NCI-H146 treated with DMSO at 0.1 percent for 48 hours (cell line): ENCODE data around the gene PELI2.
"Not testable (repeated sequence)": the region's sequence is repeated elsewhere in the genome, so short reads cannot be mapped to it uniquely, and the experiment has no call there.

Experiments used
- DNase-seq: peaks from one replicate; lab custom pipeline; 2025; ENCODE audit not compliant: unreplicated experiment; lab: John Stamatoyannopoulos, UW

Gene PELI2

DNA sequence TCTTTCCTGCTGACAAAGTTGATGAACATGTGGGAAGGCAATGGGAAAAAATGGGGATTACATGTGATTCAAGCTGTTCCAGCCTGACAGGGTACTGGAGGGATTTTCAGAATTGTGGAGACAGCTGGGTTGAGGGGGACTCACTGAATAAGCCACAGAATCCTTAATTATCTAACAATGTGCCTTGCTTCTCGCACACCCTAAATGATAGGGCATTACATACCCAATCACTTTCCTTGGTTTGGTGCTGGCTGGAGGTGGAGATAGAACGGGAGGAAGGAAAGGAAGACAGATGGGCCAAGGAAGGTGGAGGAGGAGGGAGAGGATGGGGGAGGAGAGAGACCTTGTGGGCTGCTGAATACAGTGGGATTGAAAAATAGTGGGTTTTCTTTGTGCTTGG, 20.7 kb downstream of the PELI2 start:
- DNase-seq = no peak

DNA sequence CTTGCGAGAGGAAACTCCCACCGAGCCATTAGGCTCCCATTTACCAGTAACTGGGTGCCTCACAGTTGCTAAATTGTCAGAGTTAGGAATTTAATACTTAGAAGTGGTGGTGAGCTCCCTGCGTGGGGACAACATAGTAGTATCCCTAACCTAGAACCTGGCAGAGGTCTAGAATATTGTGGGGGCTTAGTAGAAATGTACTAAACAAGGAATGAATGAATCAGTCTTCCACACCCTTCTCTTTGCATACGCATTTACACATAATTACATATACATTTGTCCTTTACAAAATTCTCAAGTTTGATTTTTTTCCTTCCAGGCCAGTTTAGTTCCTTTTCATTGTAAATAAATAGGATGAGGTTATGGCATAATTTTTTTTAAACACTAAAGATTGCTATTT, 24.1 kb downstream of the PELI2 start:
- DNase-seq = no peak

DNA sequence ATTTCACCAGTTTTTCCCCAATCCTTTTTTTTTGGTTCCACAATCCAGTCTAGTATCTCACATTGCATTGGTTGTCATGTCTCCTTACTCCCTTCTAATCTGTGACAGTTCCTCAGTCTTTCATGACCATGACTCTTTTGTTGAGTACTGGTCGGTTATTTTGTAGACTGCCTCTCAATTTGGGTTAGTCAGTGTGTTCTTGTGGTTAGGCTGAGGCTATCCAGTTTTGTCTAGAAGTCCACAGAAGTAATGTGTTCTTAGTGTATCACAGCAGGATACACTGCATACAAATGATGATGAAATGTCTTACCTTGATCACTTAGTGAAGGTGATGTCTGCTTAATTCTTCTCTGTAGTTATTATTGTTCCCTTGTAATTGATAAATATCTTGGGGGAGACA, 24.8 kb downstream of the PELI2 start:
- DNase-seq = no peak

DNA sequence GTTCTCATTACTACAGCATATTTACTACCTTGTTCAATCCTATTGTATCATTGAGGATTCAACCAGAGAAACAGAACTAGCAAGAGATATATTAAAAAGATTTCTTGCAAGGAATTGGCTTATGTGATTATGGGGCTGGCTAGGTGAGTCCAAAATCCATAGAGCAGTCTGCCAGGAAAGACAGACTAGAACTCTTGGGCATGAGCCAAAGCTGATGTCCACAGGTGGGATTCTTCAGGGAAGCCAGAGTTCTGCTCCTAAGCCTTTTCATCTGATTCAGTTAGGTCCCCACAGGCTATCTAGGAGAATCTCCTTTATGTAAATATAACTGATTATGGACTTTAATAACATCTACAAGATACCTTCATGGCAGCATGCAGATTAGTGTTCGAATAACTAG, 26.0 kb downstream of the PELI2 start:
- no peak for DNase-seq

DNA sequence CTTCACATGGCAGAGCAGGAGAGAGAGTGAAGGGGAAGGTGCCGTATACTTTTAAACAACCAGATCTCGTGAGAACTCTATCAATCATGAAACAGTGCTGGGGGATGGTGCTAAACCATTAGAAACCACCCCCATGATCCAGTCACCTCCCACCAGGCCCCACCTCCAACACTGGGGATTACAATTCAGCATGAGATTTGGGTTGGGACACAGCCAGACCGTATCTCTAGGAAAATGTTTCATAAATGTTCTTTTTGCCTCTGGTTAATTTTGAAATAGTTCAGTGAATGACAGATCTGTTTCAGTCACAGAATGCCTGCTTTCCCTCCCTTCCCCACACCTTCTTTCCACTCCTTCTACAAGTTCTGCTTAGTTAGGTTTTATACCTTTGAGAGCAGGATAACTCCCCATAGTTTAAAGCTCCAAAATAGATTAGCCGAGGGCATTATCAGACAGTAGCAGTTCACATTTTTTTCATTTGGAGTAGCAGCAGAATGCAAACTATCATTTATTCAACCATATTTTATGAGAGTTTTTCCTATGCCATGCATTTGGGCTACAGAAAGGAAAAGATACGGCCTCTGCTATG, 27.1 kb downstream of the PELI2 start:
- DNase-seq = no peak

DNA sequence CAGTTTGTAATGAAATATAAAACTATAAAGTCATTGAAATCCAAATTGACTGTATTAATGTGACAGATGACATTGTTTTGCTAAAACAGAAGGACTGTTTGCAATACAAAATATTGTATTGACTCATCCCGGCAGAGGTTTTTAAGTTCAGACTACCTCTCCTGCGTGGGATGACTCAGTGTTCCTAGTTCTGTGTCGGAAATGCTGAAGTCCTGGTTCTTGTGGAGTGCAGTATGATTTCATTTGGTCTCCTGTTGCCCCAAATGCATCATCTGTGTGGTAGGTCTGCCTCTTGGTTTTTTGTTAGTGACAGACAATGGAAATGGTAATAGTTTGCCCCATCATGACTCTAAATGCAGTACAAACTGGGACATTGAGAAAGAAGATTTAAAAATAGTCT, 27.8 kb downstream of the PELI2 start:
- no peak for DNase-seq

DNA sequence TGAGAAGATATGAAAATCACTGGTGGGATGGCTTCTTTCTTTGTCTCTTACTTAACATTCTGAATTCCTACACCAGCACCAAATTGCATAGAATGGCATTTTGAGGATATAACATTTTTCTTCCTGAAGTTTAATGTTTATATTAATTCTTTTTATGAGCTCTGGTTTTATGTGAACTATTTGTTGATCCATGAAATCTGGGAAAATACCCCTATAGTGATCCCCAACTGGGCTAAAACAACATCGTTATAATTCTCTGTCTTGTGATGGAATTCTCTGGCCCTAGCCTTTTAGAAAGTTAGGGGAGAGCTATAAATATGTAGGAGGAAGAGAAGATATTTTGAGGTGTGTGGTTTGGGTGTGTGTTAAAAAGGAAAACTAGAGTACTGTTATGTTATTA, 29.2 kb downstream of the PELI2 start:
- DNase-seq = no peak

DNA sequence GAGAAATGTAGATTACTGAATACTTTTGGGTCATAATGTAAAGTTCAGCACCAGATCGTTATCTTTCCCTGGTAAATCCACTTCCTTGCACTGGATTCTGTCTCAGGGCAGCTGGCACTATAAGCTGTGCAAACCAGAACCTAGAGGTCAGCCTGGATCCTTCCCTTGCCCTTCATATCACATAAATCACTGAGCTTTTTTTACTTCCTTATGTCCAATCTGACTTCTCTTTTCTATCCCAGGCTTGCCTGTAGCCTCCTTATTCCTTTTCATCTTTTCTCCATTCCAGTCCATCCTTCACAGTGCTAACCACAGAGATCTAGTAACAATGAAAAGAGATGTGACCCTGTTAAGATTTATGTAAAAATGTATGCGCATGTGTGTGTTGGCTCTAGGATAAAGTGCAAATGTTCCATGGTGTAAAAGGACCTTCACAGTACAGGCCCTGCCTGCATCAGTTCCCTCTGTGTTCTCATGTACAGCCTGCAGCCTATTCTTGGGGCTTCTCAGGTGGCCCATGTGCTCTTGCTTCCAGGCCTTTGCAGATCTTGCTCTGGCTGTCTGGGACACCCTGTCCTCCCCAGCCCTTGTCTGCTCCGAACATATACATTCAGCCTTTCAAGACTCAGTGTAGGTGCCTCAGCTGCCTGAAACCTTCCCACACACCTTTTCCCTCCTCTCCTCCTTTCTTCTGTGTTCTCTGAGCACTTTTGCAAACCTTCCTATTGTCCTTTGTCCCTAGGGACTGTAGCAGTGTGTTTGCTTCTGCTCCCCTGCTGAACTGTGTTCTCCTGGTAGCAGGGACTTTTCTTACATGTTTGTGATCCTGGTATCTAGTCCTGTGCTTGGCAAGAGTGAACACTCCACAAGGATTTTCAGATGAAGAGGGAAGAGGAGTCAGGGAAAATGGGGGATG, 30.0 kb downstream of the PELI2 start:
- no peak for DNase-seq

DNA sequence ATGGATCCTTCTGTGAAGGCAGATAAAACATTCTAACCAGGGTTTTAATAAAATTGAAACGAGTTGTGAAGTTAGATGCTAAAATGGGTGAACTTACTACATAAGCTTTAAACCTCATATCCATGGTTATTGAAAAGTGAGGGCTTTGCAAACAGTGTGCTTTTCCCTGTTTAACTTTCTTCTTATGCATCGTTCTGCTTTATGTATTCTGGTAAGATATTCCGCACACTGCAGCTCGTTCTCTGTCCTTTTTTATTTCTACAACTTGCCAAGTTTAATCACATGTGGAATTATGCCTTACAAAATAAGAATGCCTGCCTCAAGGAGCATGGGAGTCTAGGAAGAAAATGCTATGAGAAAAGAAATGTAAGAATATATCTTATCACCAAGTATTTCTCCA, 30.9 kb downstream of the PELI2 start:
- DNase-seq = no peak

DNA sequence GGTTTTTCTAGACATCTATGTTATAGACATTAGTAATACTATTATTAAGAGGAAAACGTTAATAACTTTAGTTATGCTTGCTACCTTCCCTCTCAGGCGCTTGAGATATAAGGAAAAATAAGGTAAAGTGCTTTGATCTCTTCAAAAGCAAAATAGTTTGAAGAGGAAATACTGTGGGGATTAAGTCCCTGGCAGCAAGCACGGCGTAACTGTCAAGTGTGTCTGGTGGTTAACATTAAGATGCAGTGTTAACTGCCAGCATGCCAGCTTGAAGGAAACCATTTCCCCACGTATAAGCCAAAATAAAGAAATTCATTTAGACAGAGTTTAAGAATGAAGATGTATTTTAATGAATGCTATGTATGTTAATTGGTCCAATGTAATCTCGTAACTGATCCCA, 31.8 kb downstream of the PELI2 start:
- DNase-seq = no peak

DNA sequence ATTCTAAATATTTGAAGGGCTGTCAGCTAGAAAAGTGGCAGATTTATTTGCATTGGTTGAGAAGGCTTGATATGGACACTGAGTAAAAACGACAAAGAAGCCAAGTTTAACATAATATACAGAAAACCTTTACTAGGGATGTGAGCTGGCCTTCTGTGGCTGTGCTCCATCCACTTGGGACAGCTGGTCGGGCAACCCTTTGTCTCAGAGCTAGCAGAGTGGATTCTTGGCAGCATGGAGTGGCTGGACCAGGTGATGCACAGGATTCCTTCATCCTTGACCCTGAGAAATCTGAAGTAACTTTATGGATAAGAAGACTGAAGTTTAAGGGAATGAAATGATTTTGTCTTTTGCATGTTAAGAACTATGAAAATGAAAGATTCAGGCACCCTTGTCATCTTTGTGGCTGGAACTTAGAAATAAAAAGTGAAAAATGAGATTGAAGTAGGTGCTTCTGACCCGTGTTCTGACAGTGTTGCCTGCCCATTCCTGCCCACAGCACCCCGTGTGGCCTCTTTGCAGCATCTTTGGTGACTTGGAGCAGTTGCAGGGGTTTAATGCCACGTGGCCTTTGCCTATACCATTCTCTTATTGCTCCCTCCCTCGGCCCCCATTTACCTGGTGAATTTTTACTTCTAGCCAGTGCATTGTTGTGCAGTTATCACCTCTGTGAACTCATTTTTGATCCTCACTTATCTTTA, 32.6 kb downstream of the PELI2 start:
- DNase-seq = no peak

DNA sequence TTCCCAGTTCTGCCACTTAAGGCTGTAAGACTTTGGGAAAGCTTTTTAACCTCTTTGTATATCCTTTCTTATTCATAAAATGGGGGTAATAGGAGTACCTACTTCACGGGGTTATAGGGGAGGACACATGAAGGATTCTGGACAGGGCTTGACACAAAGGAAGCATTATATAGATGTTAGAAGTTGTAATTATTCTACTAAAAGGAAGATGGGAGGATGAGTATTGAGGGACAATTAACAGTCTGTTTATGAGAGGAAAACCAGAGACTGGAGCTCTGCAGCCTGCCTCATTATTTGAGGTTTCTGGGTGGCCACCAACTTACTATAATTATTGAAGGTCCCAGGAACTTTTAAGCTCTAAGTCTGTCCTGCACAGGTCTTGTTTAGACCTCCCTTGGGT, 34.0 kb downstream of the PELI2 start:
- DNase-seq = no peak

DNA sequence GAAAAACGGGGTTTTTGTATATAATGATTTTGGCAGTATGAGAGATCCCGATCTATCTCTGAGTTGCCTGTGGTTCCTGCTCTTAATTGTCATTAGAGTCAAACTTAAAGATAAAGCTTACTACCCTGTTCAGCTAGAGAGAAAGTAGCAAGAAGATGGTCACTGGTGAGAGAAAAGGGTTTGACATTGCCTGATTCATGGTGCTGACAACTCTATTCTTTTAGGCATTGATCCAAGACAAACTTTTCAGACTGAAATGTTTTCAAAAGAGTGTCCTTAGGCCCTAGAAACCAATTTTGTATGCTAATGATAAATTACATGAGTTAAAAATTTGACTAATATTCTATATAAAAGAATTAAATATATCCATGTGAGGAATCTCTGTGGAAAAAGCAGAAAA, 35.1 kb downstream of the PELI2 start:
- DNase-seq = no peak

DNA sequence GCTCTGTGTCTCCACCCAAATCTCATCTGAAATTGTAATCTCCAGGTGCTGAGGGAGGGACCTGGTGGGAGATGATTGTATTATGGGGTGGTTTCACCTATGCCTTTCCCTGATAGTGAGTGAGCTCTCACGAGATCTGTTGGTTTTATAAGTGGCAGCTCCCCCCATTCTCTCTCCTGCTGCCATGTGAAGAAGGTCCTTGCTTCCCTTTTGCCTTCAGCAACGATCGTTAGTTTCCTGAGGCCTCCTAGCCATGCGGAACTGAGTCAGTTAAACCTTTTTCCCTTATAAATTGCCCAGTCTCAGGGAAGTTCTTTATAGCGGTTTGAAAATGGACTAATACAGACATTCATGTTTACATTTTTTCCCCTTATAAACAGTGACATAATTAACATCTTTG, 36.1 kb downstream of the PELI2 start:
- no peak for DNase-seq

DNA sequence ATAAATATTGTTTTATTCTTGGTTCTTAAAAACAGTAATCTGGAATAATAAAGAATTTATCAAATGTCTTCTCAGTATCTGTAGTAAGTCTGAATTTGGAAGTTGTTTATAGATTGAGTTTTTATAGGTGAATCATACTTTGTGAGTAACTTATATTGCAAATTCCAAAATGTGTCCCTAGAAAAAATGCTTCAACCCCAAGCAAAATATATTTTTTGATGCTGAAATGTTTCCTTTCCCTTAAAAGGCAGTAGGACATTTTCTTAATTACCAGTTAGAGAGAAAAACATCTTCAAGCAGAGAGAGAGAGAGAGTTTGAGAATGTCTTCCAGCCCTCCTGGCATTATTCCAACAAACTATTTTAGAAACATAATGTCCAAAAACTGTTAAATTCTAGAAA, 37.9 kb downstream of the PELI2 start:
- DNase-seq = no peak

DNA sequence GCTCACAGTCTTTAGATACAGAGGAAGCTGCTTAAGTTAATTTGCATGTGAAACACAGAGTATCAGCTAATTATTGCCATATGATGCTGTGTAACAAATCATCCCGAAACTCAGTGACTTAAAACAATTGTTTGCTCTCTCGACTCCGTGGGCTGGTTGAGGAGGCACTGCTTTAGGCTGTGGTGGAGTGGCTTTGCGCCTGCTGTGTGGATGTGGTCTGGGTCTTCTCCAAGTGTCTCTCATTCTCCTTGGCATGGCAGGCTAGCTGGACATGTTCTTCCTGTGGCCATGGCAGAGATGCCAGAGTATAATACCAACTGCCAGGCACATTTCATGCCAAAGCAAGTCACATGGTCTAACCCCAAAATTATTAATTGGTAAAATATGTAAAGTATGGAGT, 40.9 kb downstream of the PELI2 start:
- no peak for DNase-seq

DNA sequence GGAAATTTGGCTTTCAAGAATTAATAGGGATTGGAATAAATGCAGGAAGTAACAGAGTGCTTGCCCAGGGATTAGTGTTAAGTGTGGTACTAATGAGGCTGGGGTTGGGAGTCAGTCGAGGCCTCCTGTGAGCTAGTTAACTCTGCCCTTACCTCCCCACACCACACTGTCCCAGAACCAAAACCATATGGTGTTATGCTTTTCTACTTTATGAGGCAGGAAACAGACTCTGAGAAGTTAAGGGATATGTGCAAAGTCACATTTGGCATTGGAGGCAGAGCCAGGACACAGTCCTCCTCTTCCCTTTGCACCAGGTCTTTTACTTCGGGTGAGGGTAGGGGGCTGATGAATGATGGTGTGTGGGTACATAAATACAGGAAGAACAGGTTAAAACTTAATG, 41.9 kb downstream of the PELI2 start:
- DNase-seq = no peak

DNA sequence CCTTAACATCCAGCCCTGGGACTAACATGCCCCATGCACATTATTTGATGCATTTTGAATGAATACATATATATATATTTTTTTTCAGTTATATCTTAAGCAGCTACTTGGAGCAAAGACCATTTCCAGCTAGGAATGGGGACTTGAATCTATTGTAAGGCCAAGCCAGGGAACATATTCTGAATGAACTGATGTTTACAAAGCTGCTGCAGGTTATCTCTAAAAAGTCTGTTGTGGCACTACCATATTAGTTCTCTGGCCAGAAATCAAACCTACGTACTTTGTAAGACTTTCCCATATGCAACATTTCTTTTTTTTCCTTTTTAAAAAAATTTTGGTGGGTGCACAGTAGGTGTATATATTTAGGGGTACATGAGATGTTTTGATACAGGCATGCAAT, 43.4 kb downstream of the PELI2 start:
- no peak for DNase-seq

DNA sequence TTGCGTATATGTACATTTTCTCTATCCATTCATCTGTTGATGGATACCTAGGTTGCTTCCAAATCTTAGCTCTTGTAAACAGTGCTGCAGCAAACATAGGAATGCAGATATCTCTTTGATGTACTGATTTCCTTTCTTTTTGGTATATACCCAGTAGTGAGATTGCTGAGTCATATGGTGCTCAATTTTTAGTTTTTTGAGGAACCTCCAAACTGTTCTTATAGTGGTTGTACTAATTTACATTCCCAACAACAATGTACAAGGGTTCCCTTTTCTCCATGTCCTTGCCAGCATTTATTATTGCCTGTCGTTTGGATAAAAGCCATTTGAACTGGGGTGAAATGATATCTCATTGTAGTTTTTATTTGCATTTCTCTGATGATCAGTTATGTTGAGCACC, 44.3 kb downstream of the PELI2 start:
- DNase-seq = no peak

DNA sequence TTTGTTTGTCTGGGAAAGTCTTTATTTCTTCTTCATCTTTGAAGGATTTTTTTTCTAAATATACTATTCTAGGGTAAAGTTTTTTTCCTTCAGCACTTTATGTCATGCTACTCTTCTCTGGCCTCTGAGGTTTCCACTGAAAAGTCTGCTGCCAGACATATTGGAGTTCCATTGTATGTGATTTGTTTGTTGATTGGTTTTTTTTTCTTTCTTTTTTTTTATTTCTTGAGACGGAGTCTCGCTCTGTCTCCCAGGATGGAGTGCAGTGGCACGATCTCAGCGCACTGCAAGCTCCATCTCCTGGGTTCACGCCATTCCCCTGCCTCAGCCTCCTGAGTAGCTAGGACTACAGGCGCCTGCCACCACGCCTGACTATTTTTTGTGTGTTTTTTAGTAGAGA, 48.4 kb downstream of the PELI2 start:
- DNase-seq = not testable (repeated sequence)

DNA sequence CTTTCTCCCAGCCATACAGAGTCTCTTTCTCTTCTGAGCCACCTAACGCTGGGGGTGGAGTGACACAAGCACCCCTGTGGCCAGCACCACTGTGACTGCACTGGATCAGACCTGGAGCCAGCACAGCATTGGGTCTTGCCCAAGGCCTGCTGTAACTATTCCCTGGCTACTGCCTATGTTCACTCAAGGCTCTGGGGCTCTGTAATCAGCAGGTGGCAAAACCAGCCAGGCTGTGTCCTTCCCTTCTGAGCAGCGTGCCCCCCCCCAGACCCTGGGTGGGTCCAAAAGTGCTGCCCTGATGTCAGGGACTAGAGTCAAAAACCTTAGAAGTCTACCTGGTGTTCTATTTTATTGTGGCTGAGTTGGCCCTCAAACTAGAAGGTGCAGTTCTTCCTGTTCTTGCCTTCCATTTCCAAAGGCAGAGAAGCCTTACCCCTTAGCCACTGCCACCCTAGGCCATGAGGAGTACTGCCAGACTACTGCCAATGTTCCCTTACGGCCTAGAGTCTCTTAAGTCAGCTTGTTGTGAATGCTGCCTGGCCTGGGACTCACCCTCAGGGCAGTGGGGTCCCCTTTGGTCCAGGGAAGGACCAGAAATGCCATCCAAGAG, 49.9 kb downstream of the PELI2 start:
- no peak for DNase-seq

DNA sequence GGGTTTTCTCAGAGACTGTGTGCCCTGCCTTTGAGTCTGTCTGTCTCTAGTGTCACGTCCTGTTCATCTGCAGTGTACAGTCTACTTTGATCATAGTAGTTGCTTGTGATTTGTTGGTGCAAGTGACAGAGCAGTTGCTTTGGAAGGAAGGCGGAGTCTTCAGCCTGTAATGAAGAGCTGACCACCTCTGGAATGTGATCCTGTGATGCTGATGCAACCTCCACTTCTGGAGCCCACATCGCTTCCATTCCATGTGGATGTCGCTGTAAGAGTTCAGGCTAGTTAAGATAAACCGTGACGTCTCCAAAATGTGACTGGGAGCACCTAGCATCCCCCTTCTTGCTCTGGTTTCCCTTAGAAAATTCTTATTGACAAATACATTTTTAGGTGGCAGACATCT, 51.8 kb downstream of the PELI2 start:
- DNase-seq = no peak
